Measurements from ENCODE around the gene FLT4.

- TF ChIP-seq CTCF (IDR thresholded peaks at IDR 0.05; ENCODE audit: insufficient read depth, low read depth, low read length), result no peak
- no peak for TF ChIP-seq EZH2 (IDR thresholded peaks at IDR 0.05; ENCODE audit: insufficient read depth, low read length)
Measured at GRCh38 chr5:180625125-180625790, 24.1 kb downstream of the FLT4 start.

Measured in astrocyte (in vitro differentiated cells and primary cell).